ENCODE results near the gene CDH13. TPM values are rescaled to one million over a fixed set of nuclear protein-coding genes. Genes with fewer than 3 reads are reported as not detected.
A peak's percentile ranks its signal among the peaks of the same experiment; 100 is the strongest.

Gene CDH13
- total RNA-seq, 4 donors from 2014 or later = 5.8 to 36.7 (median 20.4) TPM

DNA sequence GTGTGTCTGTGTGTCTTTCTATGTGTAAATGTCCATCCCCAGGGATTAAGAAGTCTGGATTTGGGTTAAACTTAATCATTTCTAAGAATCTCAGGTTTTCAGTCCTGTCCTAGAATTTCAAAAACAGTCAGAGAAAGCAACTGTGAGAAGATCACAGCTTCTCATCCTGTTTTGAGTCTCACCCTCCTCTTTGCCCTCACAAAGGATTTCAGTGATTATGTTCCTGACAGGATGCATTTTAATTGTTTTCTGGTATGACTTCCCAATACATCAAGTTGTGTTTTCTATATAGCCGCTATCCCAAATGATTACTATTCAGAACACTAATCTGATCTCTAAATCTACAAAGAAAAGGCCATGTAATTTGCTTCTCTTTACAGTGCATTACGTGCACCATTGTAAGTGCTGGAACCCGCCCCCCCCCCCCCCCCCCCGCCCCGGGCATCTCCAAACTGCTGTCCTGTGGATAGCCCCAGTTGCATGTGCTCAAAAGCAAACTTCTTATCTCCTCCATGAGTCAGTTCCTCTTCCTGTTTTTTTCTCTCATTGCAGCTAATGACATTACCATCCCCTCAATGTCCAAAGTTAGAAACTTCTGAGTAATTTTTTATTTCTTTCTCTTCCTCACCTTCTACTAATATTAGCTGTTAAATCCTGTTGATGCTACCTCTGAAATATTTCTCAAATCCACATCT lies 73.9 kb downstream of the CDH13 start:
- in situ Hi-C loops (cut with MboI; ENCODE audit: low sequenced_read_pairs in 4 of 4) (no loop called here), intact Hi-C loops (cut with DNase I; ENCODE audit: low total_unique reads) (loop anchor here (1.0 kb wide), 1 partner anchor 15 kb away; no protein-coding TSS in a partner anchor)
- Histone ChIP-seq H3K9me3 (no peaks in the 10 kb centered on the region), H3K27ac (peak overlapping the region; percentile 51 to 76 (median 69)), H3K4me3 (peak overlapping the region in 1 of 4 donors; percentile 2), H3K4me1 (peaks cover 43 to 51% of the 10 kb centered on the region in 2 donors), H3K36me3 (no peaks in the 10 kb centered on the region), H3K27me3 (no peaks in the 10 kb centered on the region)
- no peak for DNase-seq
- TF ChIP-seq POLR2A (IDR thresholded peaks at IDR 0.05) (no peak), CTCF (IDR thresholded peaks at IDR 0.05 in 4 of 5, conservative IDR thresholded peaks at IDR 0.05 in 1 of 5) (no peak)
- ATAC-seq = no peak

- Histone ChIP-seq H3K9me3 (no peaks in the 10 kb centered on the region), H3K4me1 (peaks cover 43 to 51% of the 10 kb centered on the region in 2 donors), H3K27ac (peak overlapping the region; percentile 5 to 51 (median 32)), H3K36me3 (no peaks in the 10 kb centered on the region), H3K4me3 (no peak overlapping the region), H3K27me3 (no peaks in the 10 kb centered on the region)
- intact Hi-C loops (cut with DNase I; ENCODE audit: low total_unique reads) (no loop called here), in situ Hi-C loops (cut with MboI; ENCODE audit: low sequenced_read_pairs in 4 of 4) (no loop called here)
- DNase-seq (no peak), ATAC-seq (no peak)
- no peak for TF ChIP-seq CTCF (IDR thresholded peaks at IDR 0.05 in 4 of 5, conservative IDR thresholded peaks at IDR 0.05 in 1 of 5)
- TF ChIP-seq POLR2A (IDR thresholded peaks at IDR 0.05) = no peak
These were observed 74.7 kb downstream of the CDH13 start for GRCh38 chr16:82701442-82701955.

DNA sequence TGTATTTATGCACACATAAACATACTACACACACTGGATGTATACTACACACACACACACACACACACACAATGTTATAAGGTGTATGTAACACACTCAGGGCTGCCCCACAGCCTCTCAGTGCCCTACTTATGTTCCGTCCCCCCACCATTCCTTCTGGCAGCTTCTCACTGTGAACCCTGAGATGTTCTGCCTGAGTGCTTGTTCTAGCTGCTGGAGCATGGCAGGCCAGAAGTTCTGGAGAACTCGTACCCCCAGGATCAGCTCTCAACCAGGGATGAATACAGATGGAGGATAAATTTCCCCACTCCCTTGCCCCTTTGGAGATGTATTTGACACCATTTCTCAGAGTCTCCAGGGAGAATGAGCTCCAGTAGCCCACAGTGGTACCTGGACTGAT lies 76.4 kb downstream of the CDH13 start:
- H3K4me3 ChIP-seq = no peak overlapping the region
- intact Hi-C loops (cut with DNase I; ENCODE audit: low total_unique reads) = no loop called here
- no peaks in the 10 kb centered on the region for H3K27me3 ChIP-seq
- DNase-seq (no peak), ATAC-seq (no peak)
- H3K27ac ChIP-seq = no peak overlapping the region
- H3K4me1 ChIP-seq = peaks cover 41 to 49% of the 10 kb centered on the region in 2 donors
- in situ Hi-C loops (cut with MboI; ENCODE audit: low sequenced_read_pairs in 4 of 4) = no loop called here
- TF ChIP-seq POLR2A (IDR thresholded peaks at IDR 0.05) = no peak
- no peak for TF ChIP-seq CTCF (IDR thresholded peaks at IDR 0.05 in 4 of 5, conservative IDR thresholded peaks at IDR 0.05 in 1 of 5)
- H3K9me3 ChIP-seq = no peaks in the 10 kb centered on the region
- no peaks in the 10 kb centered on the region for H3K36me3 ChIP-seq

DNA sequence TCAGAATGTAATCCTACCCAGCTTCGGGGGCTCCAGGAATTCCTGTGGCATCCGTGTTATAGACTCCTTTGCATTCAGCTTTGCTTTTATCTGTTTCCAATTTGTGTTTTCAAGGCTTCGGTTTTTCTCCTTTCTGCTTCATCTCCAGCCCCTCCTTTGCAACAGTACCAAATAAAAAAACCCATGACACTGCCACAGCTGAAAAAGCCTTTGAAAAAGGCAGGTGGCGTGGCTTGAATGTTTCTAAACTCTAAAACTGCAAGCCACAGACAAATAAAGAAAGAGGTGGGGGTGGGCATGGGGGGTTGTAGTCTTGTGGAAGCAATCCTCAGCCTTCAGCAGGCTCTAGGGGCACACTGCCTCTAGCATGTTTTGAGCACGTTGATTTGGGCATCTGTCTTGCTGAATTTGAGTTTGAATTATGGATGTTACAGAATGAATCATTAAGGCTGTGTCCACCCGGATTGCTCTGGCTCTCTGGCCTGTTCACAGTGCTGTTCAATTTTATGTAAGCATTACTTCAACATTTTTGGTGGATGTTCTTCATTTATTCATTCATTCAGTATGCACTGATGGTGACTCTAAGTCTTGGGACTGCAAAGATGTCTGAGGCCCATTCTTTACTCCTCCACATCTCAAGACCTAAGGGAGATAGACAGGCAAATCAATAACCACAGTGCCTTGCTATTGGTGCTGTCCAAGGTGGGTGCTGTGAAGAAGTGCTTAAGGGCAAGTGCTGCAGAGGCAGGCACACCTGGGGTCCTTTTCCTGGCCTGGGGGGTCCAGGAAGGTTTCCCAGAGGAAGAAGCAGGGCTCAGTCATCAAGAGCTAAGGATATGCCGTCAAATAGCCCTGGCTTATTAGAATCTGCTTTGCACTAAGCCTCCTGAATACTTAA lies 77.4 kb downstream of the CDH13 start:
- TF ChIP-seq POLR2A (IDR thresholded peaks at IDR 0.05) (no peak), CTCF (IDR thresholded peaks at IDR 0.05 in 4 of 5, conservative IDR thresholded peaks at IDR 0.05 in 1 of 5) (no peak)
- intact Hi-C loops (cut with DNase I; ENCODE audit: low total_unique reads) = no loop called here
- no peaks in the 10 kb centered on the region for H3K36me3 ChIP-seq
- H3K9me3 ChIP-seq = no peaks in the 10 kb centered on the region
- ATAC-seq = no peak
- in situ Hi-C loops (cut with MboI; ENCODE audit: low sequenced_read_pairs in 4 of 4) = no loop called here
- peaks cover 36 to 39% of the 10 kb centered on the region in 2 donors for H3K4me1 ChIP-seq
- H3K27me3 ChIP-seq = no peaks in the 10 kb centered on the region
- no peak overlapping the region for H3K27ac ChIP-seq
- no peak for DNase-seq
- H3K4me3 ChIP-seq = no peak overlapping the region
